HG03097 (cell line): ENCODE results near the gene DPH5.
A peak's percentile ranks its signal among the peaks of the same experiment; 100 is the strongest.
"Not testable (repeated sequence)": the region's sequence is repeated elsewhere in the genome, so short reads cannot be mapped to it uniquely, and the experiment has no call there.

Source experiments
- ATAC-seq: cut with Tn5 transposase; IDR thresholded peaks from one replicate; pipeline ENCODE4 v1.9.1; 2021; ENCODE audit not compliant: unreplicated experiment, low FRiP score

DPH5 gene

GRCh38 chr1:101033017-101033416, 7.4 kb upstream of the DPH5 start:
- ATAC-seq = no peak

DNA sequence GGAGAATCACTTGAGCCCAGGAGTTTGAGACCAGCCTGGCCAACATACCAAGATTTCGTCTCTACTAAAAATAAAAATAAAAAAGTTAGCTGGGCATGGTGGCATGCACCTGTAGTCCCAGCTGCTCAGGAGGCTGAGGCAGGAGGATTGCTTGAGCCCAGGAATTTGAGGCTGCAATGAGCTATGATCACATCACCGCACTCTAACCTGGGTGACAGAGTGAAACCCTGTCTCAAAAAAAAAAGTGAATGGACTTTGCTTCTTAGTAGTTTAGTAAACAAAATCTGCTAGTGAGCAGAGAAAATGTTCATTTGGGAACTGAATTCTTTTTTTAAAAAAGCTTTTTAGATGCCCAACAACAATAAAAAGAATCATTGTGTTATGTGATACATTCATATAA, 6.5 kb upstream of the DPH5 start:
- ATAC-seq = not testable (repeated sequence)

- no peak for ATAC-seq
These were observed 5.3 kb upstream of the DPH5 start for GRCh38 chr1:101030881-101031280.

DNA sequence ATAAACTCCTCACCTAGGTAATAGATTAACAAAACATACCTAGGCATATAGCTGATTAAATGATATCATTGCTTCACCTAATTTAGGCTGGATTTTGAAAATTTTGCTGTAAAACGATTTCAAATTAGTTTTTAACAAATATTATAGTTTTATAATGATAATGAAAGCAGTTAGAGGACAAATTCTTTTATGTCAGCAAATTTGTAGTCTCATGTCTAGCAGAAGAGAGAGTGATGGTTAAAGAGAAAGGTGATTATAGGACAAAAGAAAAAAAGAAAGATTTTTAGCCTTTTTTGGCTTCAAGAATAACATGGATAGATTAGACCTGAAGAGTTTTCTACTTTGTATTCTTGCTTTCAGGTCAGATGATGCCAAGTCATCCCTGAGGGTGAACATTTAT, 3.6 kb upstream of the DPH5 start:
- ATAC-seq = no peak

DNA sequence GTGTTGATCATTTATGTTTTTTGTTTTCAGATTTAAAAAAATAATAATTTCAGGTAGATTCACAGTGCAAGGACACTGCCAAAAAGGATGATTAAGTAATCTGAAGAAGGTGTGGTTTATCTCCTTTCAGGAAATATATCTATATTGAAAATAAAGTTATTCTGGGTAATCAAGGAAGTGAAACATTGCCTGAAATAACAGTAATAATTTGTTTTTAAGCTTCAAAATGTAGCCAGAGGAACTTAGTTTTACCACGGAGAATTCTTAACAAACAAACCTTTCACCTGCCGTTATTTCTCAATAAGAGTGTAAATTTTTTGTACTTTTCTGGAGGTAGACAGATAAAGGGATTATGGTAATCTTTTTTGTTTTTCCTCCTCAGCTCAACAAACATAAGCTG, 2.9 kb upstream of the DPH5 start:
- ATAC-seq = no peak

GRCh38 chr1:101027194-101027772, 1.7 kb upstream of the DPH5 start:
- ATAC-seq = no peak

- no peak for ATAC-seq
These were observed 825 bp upstream of the DPH5 start for GRCh38 chr1:101026430-101026788.

DNA sequence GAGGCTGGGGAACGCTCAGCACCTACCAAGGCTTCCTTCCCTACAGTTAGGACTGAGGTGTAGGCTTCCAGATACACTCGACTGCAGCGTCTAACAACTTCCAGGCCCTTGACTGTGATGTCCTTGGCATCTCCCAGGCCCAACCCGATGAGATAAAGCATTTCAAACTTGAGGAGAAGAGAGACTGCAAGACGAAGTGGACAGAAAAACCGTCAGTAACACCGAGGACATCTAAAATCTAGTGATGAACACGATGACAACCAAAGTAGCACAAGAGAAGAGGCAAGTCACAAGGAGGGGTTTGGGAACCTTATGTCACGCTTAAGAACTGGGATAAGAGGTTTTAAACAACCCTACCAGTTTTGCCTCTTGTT, 314 bp downstream of the DPH5 start:
- ATAC-seq = peak; percentile 5

DNA sequence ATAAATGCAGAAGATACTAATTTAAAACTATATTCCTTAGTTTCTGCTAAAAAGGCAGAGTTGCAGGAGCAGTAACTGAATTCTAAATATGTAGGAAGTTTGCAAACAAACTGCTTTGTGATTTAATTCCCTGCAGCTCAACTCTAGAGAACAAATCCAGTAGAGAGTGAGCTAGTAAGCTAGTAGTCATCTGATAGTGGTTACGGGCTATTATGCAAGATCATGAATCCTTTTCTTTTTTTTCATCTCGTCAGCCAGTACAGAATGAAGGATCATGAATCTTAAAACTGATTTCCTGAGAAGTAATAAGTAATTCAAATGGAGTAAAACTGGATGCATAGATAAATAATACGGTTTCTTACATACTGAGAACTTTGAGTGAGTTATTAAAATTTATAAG, 3.3 kb downstream of the DPH5 start:
- ATAC-seq = no peak

GRCh38 chr1:101017448-101017847, 8.1 kb downstream of the DPH5 start:
- no peak for ATAC-seq

DNA sequence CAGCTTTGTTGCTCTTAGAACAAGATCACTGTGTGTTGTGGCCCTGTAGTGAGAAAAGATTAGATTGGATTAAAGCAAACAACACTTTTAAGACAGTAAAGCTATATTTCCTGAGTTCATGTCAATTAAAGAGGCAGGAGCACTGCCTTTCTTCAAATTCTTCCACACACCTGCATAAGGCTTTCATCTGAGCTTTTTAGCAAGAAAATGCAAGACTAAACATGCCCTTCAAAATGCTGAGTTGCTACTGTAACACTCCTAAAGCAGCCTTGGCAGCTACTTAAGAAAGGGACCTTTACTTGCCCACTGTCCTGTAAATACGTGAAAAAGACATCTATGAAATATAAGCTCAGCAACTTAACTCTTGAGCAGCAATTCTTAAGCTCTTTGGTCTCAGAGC, 11.8 kb downstream of the DPH5 start:
- ATAC-seq = no peak

- ATAC-seq = no peak
These were observed 17.3 kb downstream of the DPH5 start for GRCh38 chr1:101008229-101008834.

DNA sequence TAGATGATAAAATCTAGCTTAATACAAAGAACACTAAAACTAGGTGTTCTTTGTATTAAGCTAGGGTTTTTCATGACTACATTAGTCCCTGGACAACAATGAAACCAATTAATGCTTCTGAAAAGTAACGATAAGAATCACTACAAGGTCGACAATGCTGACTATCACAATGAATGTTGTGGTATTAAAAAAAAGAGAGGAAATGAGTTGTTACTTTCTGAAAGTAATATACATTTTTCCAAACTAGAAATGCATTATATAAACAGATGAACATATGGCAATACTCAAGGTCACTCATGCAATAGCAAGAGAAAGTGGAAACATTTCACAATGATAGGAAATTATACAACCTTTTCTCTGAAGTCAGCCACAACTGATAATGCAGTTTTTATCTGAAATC, 19.0 kb downstream of the DPH5 start:
- ATAC-seq = no peak

DNA sequence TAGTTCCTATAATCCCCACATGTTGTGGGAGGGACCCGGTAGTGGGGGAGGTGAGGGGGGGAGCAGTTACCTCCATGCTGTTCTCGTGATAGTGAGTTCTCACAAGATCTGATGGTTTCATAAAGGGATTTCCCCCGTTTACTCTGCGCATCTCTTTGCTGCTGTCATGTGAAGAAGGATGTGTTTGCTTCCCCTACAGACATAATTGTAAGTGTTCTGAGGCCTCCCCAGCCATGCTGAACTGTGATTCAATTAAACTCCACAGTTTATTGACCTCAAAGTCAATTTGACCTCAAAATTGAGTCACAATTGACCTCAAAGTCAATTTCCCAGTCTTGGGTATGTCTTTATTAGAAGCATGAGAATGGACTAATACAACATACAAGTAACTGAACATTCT, 19.7 kb downstream of the DPH5 start:
- ATAC-seq = no peak

DNA sequence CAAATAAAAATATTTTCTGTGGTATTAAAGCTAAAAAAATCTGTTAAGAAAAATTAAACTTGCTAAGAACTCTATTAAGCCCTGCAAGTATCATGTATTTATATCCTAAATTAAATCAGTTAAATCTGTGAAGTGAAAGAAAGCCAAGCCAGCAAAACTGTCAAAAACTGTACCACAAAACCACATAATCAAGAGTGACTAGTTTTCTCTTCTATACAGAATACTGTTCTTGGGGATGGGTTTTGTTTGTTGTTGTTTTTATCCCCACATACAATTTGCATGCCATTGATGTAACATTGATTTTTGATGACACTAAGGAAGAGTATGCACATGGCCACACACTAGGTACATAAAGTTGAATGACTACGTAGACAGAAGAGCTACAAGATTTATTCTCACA, 20.4 kb downstream of the DPH5 start:
- no peak for ATAC-seq

DNA sequence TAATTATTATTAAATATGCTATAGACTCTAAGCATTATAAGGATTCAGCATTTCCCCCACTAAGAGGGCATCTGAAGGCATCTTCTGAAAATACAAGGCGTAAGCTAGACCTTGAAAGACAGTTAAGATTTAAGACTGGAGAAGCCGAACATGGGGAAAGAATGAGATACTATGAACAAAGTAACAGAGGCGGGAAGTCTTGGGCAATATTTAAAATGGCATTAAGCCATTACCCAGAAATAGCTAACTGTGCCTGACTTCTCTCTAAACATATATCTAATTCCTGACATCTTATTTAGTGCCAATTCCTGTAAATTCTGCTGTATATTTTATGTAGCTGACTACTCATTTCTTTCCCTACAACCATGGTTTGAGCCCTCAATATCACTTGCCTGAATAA, 20.9 kb downstream of the DPH5 start:
- no peak for ATAC-seq

DNA sequence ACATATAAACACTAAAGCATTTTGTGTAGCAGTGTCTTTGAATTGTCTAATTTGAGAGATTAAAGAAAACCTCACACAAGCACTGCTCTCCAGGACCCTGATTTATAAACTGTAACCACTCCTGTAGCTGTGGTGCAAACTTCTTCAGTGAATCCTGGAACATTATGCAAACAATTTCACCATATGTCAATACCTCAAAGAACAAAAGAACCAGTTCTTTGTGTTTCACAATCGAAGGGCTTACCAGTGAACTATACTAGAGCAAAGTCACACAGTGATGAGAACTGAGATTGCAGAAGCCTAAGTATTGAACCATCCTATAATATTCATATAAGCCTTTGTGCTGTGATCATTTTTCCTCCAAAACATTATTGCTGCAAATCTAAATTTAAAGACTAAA, 21.5 kb downstream of the DPH5 start:
- ATAC-seq = no peak

DNA sequence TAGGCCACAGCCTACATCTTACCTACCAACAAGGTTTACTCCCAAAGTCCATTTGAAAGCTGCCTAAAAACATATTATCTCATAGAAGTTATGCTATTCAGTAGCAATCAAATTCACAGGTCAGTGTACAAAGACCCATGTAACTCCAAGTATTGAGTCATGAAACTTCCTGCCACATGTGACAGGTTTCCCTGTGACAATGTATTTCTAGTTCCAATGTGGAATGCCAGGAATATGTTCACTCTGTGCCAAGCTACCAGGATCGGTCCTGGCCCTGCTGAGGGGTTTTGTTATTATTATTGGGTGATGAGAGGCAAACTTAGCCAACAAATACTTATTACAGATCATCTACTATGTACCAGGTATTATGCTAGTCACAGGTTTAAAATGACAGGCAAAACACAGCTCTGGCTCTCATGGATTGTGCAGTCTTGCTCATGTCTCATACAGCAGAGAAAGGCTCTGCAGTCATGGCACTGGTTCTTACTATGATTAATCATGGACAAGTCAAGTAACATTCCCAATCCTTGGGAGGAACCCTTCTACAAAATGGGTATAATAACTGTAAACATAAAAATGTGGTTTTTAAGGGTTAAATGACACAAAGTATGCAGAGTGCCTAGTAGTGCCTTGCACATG, 22.5 kb downstream of the DPH5 start:
- ATAC-seq = no peak

DNA sequence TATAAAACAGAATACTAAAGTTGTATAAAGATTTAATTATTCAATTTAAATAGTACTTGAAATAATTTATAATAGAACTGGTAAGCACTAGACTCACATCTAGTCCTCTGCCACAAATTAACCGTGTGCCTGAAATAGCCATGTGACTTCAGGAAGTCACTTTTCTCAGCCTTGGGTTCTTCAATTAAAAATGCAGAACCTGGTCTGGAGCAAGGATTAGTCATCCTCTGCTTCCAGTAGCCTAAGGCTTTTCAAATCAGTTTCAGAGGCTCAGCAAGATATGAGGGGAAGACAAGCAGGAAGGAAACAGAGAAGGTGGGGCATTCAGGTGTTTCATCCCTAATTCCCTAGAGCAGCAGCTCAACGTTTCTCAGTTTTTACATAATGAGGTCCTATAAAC, 23.0 kb downstream of the DPH5 start:
- ATAC-seq = peak; percentile 54

GRCh38 chr1:101000131-101000873, 25.3 kb downstream of the DPH5 start:
- ATAC-seq = no peak

GRCh38 chr1:100998426-100998825, 27.2 kb downstream of the DPH5 start:
- ATAC-seq = no peak
